NCI-H2227 (cell line): ENCODE results near the gene GSTO1.
"Not testable (repeated sequence)": the region's sequence is repeated elsewhere in the genome, so short reads cannot be mapped to it uniquely, and the experiment has no call there.

Experiments
- DNase-seq: peaks from one replicate; lab custom pipeline; 2025; ENCODE audit not compliant: unreplicated experiment; lab: John Stamatoyannopoulos, UW

GSTO1 gene

GRCh38 chr10:104254493-104255310 lies at the start of gene GSTO1:
Gene GSTO1, plus strand, starts transcription at chr10:104254892. Its CDS starts 37 bp downstream, at chr10:104254929.
- peak; percentile 32 for DNase-seq

GRCh38 chr10:104208730-104209129 lies 46.0 kb upstream of the GSTO1 start:
- no peak for DNase-seq

- DNase-seq: peak; percentile 45
Observed at GRCh38 chr10:104209575-104210198, 45.0 kb upstream of the GSTO1 start.

GRCh38 chr10:104216631-104217030 lies 38.1 kb upstream of the GSTO1 start:
- DNase-seq: no peak

- DNase-seq: no peak
Observed at GRCh38 chr10:104218751-104219150, 35.9 kb upstream of the GSTO1 start.

- DNase-seq: no peak
Observed at GRCh38 chr10:104220522-104220921, 34.2 kb upstream of the GSTO1 start.

GRCh38 chr10:104223304-104223703 lies 31.4 kb upstream of the GSTO1 start:
- no peak for DNase-seq

- no peak for DNase-seq
Observed at GRCh38 chr10:104230490-104230889, 24.2 kb upstream of the GSTO1 start.

GRCh38 chr10:104231784-104232612 lies 22.7 kb upstream of the GSTO1 start, which contains the start of gene CFAP43:
Gene CFAP43, minus strand, starts transcription at chr10:104232364. Its CDS starts 118 bp downstream, at chr10:104232246.
- DNase-seq: peak; percentile 96

GRCh38 chr10:104232613-104233102 lies 22.0 kb upstream of the GSTO1 start:
- DNase-seq: no peak

- no peak for DNase-seq
Observed at GRCh38 chr10:104233817-104234216, 20.9 kb upstream of the GSTO1 start.

- DNase-seq: no peak
Observed at GRCh38 chr10:104234934-104235333, 19.8 kb upstream of the GSTO1 start.

GRCh38 chr10:104235801-104236200 lies 18.9 kb upstream of the GSTO1 start:
- no peak for DNase-seq

GRCh38 chr10:104240078-104240477 lies 14.6 kb upstream of the GSTO1 start:
- no peak for DNase-seq

GRCh38 chr10:104242545-104242944 lies 12.1 kb upstream of the GSTO1 start:
- DNase-seq: no peak

- DNase-seq: not testable (repeated sequence)
Observed at GRCh38 chr10:104243009-104243408, 11.7 kb upstream of the GSTO1 start.

GRCh38 chr10:104243512-104243911 lies 11.2 kb upstream of the GSTO1 start:
- DNase-seq: no peak

GRCh38 chr10:104245066-104245632 lies 9.5 kb upstream of the GSTO1 start:
- DNase-seq: no peak

- no peak for DNase-seq
Observed at GRCh38 chr10:104246976-104247375, 7.7 kb upstream of the GSTO1 start.

GRCh38 chr10:104247513-104248146 lies 7.1 kb upstream of the GSTO1 start:
- no peak for DNase-seq
